Stimulated activated CD4-positive, alpha-beta T cell treated with anti-CD3 and anti-CD28 coated beads, TNF-alpha, amount 100 ng/mL, for 4 hours (primary cell): ENCODE measurements around the gene SMARCD3.

Experiments used
- DNase-seq, 3 experiments: peaks; one replicate each; pipeline ENCODE4 v3.0.0-alpha.2; 2020; ENCODE audit warnings: low read depth in 3 of 3

Gene SMARCD3

GRCh38 chr7:151248346-151249033 lies at the start of gene SMARCD3:
Gene SMARCD3, minus strand, starts transcription at chr7:151248694. Its CDS starts 132 bp downstream, at chr7:151248562.
- no peak for DNase-seq

DNA sequence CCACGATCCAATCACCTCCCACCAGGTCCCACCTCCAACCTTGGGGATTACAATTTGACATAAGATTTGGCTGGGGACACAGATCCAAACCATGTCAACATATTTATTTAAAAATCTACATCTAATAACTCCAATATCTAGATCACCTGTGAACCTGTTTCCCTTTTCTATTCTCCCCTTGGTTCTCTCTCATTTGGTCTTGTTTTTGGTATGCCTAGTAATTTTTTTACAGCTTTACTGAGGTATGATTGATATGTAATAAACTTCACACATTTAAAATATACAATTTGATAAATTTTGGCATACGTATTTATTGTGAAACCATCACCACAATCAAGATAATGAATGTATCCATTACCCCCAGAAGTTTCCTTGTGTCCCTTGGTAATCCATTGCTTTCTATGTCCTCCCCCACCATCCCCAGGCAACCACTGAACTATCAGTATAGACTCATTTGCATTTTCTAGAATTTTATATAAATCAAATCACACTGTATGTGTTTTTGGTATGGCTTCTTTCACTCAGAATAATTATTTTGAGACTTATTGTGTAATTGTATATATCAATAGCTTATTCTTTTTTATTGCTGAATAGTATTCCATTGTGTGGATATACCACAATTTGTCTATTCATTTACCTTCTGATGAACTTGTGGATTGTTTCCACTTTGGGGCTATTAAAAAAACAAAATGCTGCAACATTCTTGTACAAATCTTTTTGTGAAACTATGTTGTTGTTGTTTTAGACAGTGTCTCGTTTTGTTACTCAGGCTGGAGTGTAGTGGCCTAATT lies 47.9 kb upstream of the SMARCD3 start:
- DNase-seq = no peak

GRCh38 chr7:151292850-151293249 lies 44.4 kb upstream of the SMARCD3 start:
- DNase-seq = no peak

GRCh38 chr7:151291206-151291605 lies 42.7 kb upstream of the SMARCD3 start:
- DNase-seq = no peak

DNA sequence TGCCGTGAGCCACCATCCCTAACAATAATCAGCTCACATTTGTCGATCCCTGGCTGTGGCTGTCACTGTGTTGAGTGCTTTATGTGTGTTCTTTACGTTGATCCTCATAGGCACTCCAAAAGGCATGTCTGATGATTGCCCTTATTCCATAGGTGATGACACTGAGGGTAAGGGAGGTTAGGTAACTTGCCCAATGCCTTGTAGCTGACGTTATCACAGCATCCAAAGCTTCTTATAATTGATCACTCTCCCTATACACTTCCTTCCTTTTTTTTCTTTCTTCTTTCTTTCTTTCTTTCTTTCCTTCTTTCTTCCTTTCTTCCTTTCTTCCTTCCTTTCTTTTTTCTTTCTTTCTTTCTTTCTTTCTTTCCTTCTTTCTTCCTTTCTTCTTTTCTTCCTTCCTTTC lies 41.9 kb upstream of the SMARCD3 start:
- DNase-seq = no peak

- no peak for DNase-seq
These were observed 41.4 kb upstream of the SMARCD3 start for GRCh38 chr7:151289891-151290290.

- DNase-seq = no peak
These were observed 37.7 kb upstream of the SMARCD3 start for GRCh38 chr7:151286148-151286547.

DNA sequence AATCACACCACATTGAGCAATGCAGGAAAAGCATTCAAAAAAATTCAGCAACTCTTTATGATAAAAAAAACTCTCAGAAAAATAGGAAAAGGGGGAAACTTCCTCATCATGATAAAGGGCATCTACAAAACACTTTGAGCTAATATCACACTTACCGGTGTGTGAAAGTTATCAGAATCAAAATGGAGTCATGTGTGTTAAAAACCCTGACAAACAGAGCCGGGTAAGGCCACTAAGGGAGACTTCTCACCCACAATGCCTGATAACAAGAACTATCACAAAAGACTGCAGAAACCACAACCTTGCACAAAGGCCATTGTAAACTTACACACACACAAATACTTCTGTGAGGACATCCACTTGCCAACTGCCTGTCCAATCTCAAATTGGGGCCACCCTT lies 34.8 kb upstream of the SMARCD3 start:
- DNase-seq = no peak

GRCh38 chr7:151282111-151282510 lies 33.6 kb upstream of the SMARCD3 start:
- no peak for DNase-seq

- no peak for DNase-seq
These were observed 33.2 kb upstream of the SMARCD3 start for GRCh38 chr7:151281686-151282085.

DNA sequence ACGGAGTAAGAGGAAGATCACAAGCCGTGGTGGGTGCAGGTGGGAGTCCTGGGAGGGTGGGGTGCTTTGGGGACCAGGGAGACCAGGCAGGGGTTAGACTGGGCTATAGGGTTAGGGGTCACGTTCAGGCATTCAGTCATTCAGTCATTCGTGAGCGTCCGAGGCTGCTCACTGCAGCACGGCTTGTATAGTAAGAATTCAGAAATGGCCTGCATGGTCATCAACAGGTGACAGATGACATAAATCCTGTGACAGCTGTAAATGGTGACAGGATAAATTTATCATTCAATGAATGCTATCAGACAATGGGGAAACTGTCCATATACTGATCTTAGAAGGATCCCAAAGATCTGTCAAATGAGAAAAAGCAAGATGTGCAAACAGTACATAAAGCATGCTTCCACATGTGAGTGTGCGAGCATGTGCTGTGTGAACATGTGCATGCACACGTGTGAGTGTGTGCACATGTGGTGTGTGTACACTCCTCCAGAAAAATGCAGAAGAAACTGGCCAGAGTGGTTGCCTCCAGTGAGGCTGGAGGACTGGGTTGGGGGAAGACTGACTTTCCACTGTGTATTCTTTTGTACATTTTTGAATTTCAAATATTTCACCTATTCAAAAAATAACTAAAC lies 32.0 kb upstream of the SMARCD3 start:
- DNase-seq = no peak

GRCh38 chr7:151279868-151280267 lies 31.4 kb upstream of the SMARCD3 start:
- DNase-seq = no peak

DNA sequence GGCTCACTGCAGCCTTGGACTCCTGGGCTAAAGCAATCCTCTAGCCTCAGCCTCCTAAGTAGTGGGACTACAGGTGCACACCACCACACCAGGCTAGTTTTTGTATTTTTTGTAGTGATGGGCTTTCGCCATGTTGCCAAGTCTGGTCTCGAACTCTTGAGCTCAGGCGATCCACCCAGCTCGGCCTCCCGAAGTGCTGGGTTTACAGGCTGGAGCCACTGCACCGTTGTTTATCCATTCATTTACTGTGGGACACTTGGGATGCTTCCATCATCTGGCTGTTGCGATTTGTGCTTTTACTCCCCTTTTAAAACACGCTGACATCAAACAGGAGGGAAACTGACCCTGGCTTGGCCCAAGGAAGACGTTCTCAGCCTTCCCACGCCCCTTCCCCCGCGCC lies 30.5 kb upstream of the SMARCD3 start:
- DNase-seq = no peak

GRCh38 chr7:151277631-151278030 lies 29.1 kb upstream of the SMARCD3 start:
- no peak for DNase-seq

- peak; percentile 17 to 42 (median 33) for DNase-seq
These were observed 28.4 kb upstream of the SMARCD3 start for GRCh38 chr7:151276666-151277590.

DNA sequence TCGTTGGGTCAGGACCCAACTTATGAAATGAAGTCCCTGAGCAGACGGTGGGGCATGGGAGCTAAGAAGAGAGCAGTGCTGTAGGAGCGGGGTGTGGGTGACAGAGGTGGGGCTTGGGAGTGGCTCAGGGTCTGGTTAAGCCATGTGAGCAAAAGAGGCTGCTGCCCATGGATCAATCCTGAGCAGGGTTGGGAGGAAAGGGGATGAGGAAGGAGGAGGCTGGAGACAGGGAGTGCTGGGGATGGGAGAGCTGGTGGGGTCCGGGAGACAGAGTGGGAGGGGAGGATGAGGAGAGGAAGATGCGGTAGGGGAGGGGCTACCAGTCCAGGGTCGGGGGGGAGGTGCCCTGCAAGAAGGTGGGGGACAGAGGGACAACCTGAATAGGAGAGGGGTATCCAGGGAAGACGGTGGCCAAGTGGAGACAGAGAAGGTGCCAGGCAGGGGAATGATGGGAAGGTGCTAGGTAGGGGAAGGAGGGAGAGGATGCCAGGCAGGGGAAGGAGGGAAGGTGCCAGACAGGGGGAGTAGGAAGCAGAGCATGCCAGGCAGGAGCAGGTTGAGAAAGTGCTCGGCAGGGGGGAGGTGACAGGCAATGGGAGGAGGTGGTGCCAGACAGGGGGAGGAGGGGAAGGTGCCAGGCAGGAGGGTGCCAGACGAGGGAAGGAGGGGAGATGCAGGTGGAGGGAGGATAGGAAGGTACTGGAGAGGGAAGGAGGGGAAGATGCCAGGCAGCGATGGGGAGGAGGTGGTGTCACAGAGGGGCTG lies 27.5 kb upstream of the SMARCD3 start:
- DNase-seq = no peak

DNA sequence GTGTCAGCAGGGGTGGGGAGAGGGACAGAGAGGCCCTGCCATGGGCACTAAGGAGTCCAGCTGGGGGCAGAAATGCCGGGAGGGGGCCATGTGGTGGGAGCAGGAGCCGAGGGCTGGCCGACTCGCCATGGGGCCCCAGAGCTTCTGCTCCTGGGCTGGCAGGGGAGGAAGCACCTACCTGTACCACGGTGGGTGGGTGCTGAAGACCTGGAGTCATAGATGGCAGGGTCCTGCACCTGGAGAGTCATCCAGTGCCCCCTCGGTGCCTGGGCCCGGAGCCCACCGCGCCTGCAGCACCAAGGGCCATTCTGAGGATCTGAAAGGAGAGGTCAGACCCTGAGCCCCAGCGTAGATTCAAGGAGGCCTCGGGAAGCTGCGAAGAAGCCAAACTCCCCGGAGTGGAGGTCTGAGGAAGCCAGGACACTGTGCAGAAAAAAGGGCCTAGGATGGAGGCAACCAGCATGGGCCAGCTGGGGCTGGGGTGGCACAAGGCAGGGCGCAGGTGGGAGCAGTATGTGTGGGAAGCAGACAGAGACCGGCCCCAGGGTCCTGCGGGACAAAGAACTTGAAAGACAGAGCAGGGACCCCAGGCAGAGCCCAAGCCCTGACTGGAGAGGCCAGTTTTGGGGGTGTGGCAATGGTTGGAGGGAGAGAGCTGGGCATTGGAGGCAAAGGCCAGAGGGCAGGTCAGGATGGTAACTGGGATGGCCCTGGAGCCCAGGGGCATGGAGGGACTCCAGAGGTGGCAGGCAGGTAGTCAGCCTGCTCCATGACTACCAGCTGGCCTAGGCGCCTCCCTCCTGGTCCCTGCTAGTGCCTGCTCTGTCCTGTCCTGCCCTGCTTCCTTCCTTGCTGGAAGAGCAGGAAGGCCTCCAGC lies 26.7 kb upstream of the SMARCD3 start:
- DNase-seq = no peak

GRCh38 chr7:151274396-151274795 lies 25.9 kb upstream of the SMARCD3 start:
- DNase-seq = no peak

GRCh38 chr7:151273651-151274390 lies 25.3 kb upstream of the SMARCD3 start:
- DNase-seq = no peak
